ENCODE data around the gene TRIM23.

The TRIM23 gene

GRCh38 chr5:65570598-65571226 lies 53.4 kb downstream of the TRIM23 start:
- FAIRE-seq = no peak
- DNase-seq (ENCODE audit: insufficient read length, low spot score) = no peak

- DNase-seq (ENCODE audit: insufficient read length, low spot score) (no peak), FAIRE-seq (no peak)
These were observed 57.6 kb downstream of the TRIM23 start for GRCh38 chr5:65566505-65566904.

GRCh38 chr5:65563777-65564176 lies 60.4 kb downstream of the TRIM23 start:
- FAIRE-seq = no peak
- DNase-seq (ENCODE audit: insufficient read length, low spot score) = no peak

- FAIRE-seq = peak; percentile 77
- DNase-seq (ENCODE audit: insufficient read length, low spot score) = peak; percentile 93
These were observed 61.1 kb downstream of the TRIM23 start, which contains the start of the genes CENPK and PPWD1 for GRCh38 chr5:65562731-65563701. Gene CENPK, minus strand, starts transcription at chr5:65563168. Its CDS starts 8,261 bp downstream, at chr5:65554907. Gene PPWD1, plus strand, starts transcription at chr5:65563296. Its CDS starts 15 bp downstream, at chr5:65563311.

- DNase-seq (ENCODE audit: insufficient read length, low spot score) = no peak
These were observed 67.4 kb downstream of the TRIM23 start for GRCh38 chr5:65556718-65557117.

GRCh38 chr5:65556181-65556580 lies 68.0 kb downstream of the TRIM23 start:
- no peak for DNase-seq (ENCODE audit: insufficient read length, low spot score)
- no peak for FAIRE-seq

More at GRCh38 chr5:65556718-65557117, 67.4 kb downstream of the TRIM23 start:
- FAIRE-seq = no peak

DNA sequence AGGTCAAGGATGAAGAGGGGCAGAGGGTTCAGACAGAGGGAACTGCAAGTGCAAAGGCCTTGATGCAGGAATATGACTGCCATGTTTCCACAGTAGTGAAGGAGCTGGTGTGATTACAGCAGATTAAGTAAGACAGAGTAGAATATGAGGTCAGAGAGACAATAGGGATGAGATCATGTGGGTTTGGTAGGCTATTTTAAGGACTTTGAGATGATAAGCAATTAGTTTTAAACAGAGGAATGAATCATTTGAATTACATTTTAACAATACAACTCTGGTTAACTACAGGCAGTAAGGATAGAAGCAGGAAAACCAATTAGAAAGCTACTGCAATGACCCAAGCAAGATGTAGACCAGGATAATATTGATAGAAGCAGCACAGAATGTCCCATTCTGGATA lies 68.8 kb downstream of the TRIM23 start:
- FAIRE-seq (no peak), DNase-seq (ENCODE audit: insufficient read length, low spot score) (no peak)

DNA sequence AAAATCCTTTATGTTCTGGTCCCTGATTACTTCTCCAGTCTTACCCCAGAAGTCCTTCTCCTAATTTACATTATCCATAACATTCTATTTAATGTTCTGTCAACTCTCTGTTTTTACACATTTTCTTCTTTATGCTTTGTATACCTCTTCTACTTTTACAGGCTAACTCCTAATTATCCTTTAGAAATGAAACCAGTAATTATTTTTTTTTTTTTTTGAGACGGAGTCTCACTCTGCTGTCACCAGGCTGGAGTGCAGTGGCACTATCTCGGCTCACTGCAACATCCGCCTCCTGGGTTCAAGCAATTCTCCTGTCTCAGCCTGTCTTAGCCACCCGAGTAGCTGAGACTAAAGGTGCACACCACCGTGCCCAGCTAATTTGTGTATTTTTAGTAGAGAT lies 70.2 kb downstream of the TRIM23 start:
- DNase-seq (ENCODE audit: insufficient read length, low spot score) (no peak), FAIRE-seq (no peak)

GRCh38 chr5:65548281-65548680 lies 75.9 kb downstream of the TRIM23 start:
- no peak for FAIRE-seq

GRCh38 chr5:65546141-65546540 lies 78.0 kb downstream of the TRIM23 start:
- no peak for DNase-seq (ENCODE audit: insufficient read length, low spot score)
- FAIRE-seq = no peak

More at GRCh38 chr5:65548281-65548680, 75.9 kb downstream of the TRIM23 start:
- no peak for DNase-seq (ENCODE audit: insufficient read length, low spot score)

DNA sequence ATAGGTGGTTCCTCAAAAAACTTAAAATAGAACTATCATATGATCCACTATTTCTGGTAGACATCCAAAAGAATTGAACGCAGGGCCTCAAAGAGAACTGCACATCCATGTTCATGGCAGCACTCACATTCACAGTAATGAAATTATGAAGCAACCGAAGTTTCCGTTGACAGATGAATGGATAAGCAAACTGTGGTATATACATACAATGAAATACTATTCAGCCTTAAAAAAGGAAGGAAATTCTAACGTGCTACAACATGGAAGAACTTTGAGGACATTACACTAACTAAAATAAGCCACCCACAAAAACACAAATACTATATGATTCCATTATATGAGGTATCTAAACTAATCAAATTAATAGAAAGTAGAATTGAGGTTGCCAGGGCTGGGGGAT lies 79.7 kb downstream of the TRIM23 start:
- no peak for FAIRE-seq
- no peak for DNase-seq (ENCODE audit: insufficient read length, low spot score)

GRCh38 chr5:65539827-65540226 lies 84.3 kb downstream of the TRIM23 start:
- FAIRE-seq (no peak), DNase-seq (ENCODE audit: insufficient read length, low spot score) (no peak)

Data from HTR-8/SVneo (cell line).